Peyer's patch (tissue), 4 donors: ENCODE results near the gene ANKS1A.

Source experiments
- POLR2A ChIP-seq, 2 donors: fragments of 450-650 bp; IDR thresholded peaks; one replicate each; pipeline ENCODE4 v1.5.1; 2017; ENCODE audit warnings: antibody characterized with exemption in 2 of 2, mild to moderate bottlenecking in 2 of 2, moderate library complexity in 2 of 2
- TF ChIP-seq, protein P1 (sequence below), 6 experiments: fragments of 450-650 bp in 4 of 6; fragments of 200-600 bp in 2 of 6; sonication (generic) in 1 of 6; IDR thresholded peaks; one replicate each; pipeline ENCODE4 v1.5.1; 2017 to 2019; ENCODE audit warnings: antibody characterized with exemption in 6 of 6, mild to moderate bottlenecking in 3 of 6, moderate library complexity in 1 of 6

DNA sequence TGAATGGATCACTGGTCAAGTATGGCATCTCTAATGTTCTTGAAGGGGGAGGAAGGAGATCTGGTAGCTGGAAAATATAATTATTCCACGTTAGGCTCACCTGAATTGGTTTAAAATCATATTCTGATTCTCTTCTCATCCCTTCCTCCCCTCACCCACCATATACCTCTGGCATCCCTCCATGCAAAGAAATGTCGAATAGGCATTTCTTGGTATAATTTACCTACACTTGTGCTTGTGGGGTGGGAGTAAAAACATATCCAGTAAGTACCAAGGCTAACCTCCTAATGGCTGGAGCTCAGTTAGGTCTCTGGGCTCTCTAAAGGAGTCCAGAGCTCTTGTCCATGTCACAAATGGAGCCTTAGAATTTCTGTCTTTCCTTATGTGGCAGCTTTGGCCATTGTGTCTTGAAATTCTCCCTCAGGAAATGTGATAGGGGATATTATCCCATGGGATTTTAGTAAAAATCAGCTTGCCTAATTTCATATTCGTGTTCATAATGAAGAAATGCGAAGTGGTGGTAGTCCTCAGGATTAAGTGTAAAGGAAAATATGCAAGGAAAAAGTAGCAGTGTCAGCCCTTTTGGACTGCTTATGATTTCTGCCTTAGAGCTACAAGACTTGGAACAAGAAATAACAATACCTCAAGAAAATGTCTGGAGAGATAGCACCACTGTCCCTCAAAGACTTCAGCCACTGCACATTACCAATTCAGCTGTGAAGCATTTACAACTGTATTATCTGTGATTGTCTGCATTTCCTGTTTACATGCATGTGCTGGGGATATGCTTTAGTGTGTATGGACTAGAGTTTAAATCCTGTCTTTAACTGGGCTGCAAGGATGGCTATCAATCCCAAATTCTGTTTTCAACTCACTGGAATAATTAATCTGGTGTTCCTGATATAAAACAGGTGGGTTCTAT is 13.5 kb upstream of the ANKS1A start:
- TF ChIP-seq, protein P1, sequence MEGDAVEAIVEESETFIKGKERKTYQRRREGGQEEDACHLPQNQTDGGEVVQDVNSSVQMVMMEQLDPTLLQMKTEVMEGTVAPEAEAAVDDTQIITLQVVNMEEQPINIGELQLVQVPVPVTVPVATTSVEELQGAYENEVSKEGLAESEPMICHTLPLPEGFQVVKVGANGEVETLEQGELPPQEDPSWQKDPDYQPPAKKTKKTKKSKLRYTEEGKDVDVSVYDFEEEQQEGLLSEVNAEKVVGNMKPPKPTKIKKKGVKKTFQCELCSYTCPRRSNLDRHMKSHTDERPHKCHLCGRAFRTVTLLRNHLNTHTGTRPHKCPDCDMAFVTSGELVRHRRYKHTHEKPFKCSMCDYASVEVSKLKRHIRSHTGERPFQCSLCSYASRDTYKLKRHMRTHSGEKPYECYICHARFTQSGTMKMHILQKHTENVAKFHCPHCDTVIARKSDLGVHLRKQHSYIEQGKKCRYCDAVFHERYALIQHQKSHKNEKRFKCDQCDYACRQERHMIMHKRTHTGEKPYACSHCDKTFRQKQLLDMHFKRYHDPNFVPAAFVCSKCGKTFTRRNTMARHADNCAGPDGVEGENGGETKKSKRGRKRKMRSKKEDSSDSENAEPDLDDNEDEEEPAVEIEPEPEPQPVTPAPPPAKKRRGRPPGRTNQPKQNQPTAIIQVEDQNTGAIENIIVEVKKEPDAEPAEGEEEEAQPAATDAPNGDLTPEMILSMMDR (IDR thresholded peaks at IDR 0.05): no peak
- no peak for TF ChIP-seq POLR2A (IDR thresholded peaks at IDR 0.05)
